ENCODE data around the gene MEIKIN. TPM values are rescaled to one million over a fixed set of nuclear protein-coding genes. Genes with fewer than 3 reads are reported as not detected.
"Not testable (repeated sequence)": the region's sequence is repeated elsewhere in the genome, so short reads cannot be mapped to it uniquely, and the experiment has no call there.

The MEIKIN gene
- total RNA-seq, 4 donors from 2014 or later, result not detected

GRCh38 chr5:131782717-131783116, 162.7 kb downstream of the MEIKIN start:
- no peak for TF ChIP-seq POLR2A (IDR thresholded peaks at IDR 0.05)
- TF ChIP-seq CTCF (IDR thresholded peaks at IDR 0.05), result no peak
- H3K4me1 ChIP-seq, result peaks cover 0 to 3% (median 0%) of the 10 kb centered on the region in 4 donors
- H3K9me3 ChIP-seq, result no peaks in the 10 kb centered on the region

GRCh38 chr5:131778141-131778540, 167.3 kb downstream of the MEIKIN start:
- H3K27me3 ChIP-seq, H3K36me3 ChIP-seq, H3K4me1 ChIP-seq, H3K4me3 ChIP-seq, DNase-seq, H3K9me3 ChIP-seq, H3K27ac ChIP-seq: not testable (repeated sequence)

More at GRCh38 chr5:131782717-131783116, 162.7 kb downstream of the MEIKIN start:
- Histone ChIP-seq H3K27me3 (no peaks in the 10 kb centered on the region), H3K27ac (no peak overlapping the region), H3K4me3 (no peak overlapping the region), H3K36me3 (no peaks in the 10 kb centered on the region)
- no peak for DNase-seq

GRCh38 chr5:131776450-131776849, 169.0 kb downstream of the MEIKIN start:
- Histone ChIP-seq H3K4me1 (no peaks in the 10 kb centered on the region), H3K9me3 (no peaks in the 10 kb centered on the region), H3K4me3 (no peak overlapping the region), H3K36me3 (no peaks in the 10 kb centered on the region), H3K27ac (no peak overlapping the region), H3K27me3 (no peaks in the 10 kb centered on the region)
- TF ChIP-seq POLR2A (IDR thresholded peaks at IDR 0.05), result no peak
- no peak for TF ChIP-seq CTCF (IDR thresholded peaks at IDR 0.05)
- no peak for DNase-seq

GRCh38 chr5:131774652-131775367, 170.7 kb downstream of the MEIKIN start:
- no peaks in the 10 kb centered on the region for H3K9me3 ChIP-seq
- no peaks in the 10 kb centered on the region for H3K4me1 ChIP-seq
- TF ChIP-seq POLR2A (IDR thresholded peaks at IDR 0.05) (no peak), CTCF (IDR thresholded peaks at IDR 0.05) (no peak)
- no peaks in the 10 kb centered on the region for H3K27me3 ChIP-seq
- H3K36me3 ChIP-seq, result no peaks in the 10 kb centered on the region
- no peak overlapping the region for H3K4me3 ChIP-seq
- no peak overlapping the region for H3K27ac ChIP-seq
- no peak for DNase-seq

GRCh38 chr5:131773805-131774204, 171.7 kb downstream of the MEIKIN start:
- Histone ChIP-seq H3K27ac (no peak overlapping the region), H3K4me1 (no peaks in the 10 kb centered on the region), H3K36me3 (no peaks in the 10 kb centered on the region), H3K27me3 (no peaks in the 10 kb centered on the region), H3K4me3 (no peak overlapping the region), H3K9me3 (no peaks in the 10 kb centered on the region)
- no peak for DNase-seq
- TF ChIP-seq CTCF (IDR thresholded peaks at IDR 0.05) (no peak), POLR2A (IDR thresholded peaks at IDR 0.05) (no peak)

- H3K4me3 ChIP-seq, result no peak overlapping the region
- no peak for DNase-seq
- no peaks in the 10 kb centered on the region for H3K36me3 ChIP-seq
- TF ChIP-seq POLR2A (IDR thresholded peaks at IDR 0.05), result no peak
- TF ChIP-seq CTCF (IDR thresholded peaks at IDR 0.05), result no peak
- H3K9me3 ChIP-seq, result no peaks in the 10 kb centered on the region
- H3K27me3 ChIP-seq, result no peaks in the 10 kb centered on the region
- H3K27ac ChIP-seq, result no peak overlapping the region
- H3K4me1 ChIP-seq, result peaks cover 0 to 3% (median 0%) of the 10 kb centered on the region in 4 donors
Observed at GRCh38 chr5:131771692-131772091, 173.8 kb downstream of the MEIKIN start.

Measured in Peyer's patch (tissue), 4 donors.